GM21390 (cell line): Measurements from ENCODE around the gene PFKFB2.

Experiments used
- ATAC-seq: cut with Tn5 transposase; IDR thresholded peaks from one replicate; pipeline ENCODE4 v1.9.1; 2021; ENCODE audit not compliant: unreplicated experiment

Gene PFKFB2

GRCh38 chr1:207021876-207022596, 31.0 kb upstream of the PFKFB2 start:
- no peak for ATAC-seq

- ATAC-seq = no peak
These were observed 29.9 kb upstream of the PFKFB2 start for GRCh38 chr1:207022996-207023679.

GRCh38 chr1:207024202-207025145, 28.6 kb upstream of the PFKFB2 start:
- no peak for ATAC-seq

- no peak for ATAC-seq
These were observed 27.8 kb upstream of the PFKFB2 start for GRCh38 chr1:207025146-207025880.

GRCh38 chr1:207026104-207026534, 27.0 kb upstream of the PFKFB2 start:
- ATAC-seq = no peak

GRCh38 chr1:207027206-207027777, 25.8 kb upstream of the PFKFB2 start:
- ATAC-seq = no peak

- ATAC-seq = no peak
These were observed 25.2 kb upstream of the PFKFB2 start for GRCh38 chr1:207027921-207028320.

GRCh38 chr1:207028884-207029650, 24.0 kb upstream of the PFKFB2 start:
- ATAC-seq = no peak

- no peak for ATAC-seq
These were observed 23.2 kb upstream of the PFKFB2 start for GRCh38 chr1:207029701-207030521.

- no peak for ATAC-seq
These were observed 22.5 kb upstream of the PFKFB2 start for GRCh38 chr1:207030522-207031009.

- no peak for ATAC-seq
These were observed 22.1 kb upstream of the PFKFB2 start for GRCh38 chr1:207031016-207031415.

- ATAC-seq = no peak
These were observed 21.3 kb upstream of the PFKFB2 start for GRCh38 chr1:207031632-207032264.

- ATAC-seq = no peak
These were observed 20.5 kb upstream of the PFKFB2 start, which contains the start of gene C1orf116 for GRCh38 chr1:207032528-207033017. Gene C1orf116, minus strand, starts transcription at chr1:207032756. Its CDS starts 5,158 bp downstream, at chr1:207027598.

- ATAC-seq = no peak
These were observed 19.8 kb upstream of the PFKFB2 start for GRCh38 chr1:207033302-207033701.

GRCh38 chr1:207034208-207034607, 18.9 kb upstream of the PFKFB2 start:
- ATAC-seq = no peak

GRCh38 chr1:207034998-207035397, 18.1 kb upstream of the PFKFB2 start:
- no peak for ATAC-seq

GRCh38 chr1:207035877-207036551, 17.1 kb upstream of the PFKFB2 start:
- no peak for ATAC-seq
